Fibroblast of skin of left biceps (primary cell): Measurements from ENCODE around the gene HSFY1.
"Not testable (repeated sequence)": the region's sequence is repeated elsewhere in the genome, so short reads cannot be mapped to it uniquely, and the experiment has no call there.

Source experiments
- DNase-seq, 2 experiments: peaks; one replicate each; pipeline ENCODE4 v3.0.0-alpha.2; 2013; ENCODE audit warnings: low read depth in 2 of 2

The HSFY1 gene, protein sequence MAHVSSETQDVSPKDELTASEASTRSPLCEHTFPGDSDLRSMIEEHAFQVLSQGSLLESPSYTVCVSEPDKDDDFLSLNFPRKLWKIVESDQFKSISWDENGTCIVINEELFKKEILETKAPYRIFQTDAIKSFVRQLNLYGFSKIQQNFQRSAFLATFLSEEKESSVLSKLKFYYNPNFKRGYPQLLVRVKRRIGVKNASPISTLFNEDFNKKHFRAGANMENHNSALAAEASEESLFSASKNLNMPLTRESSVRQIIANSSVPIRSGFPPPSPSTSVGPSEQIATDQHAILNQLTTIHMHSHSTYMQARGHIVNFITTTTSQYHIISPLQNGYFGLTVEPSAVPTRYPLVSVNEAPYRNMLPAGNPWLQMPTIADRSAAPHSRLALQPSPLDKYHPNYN

GRCh38 chrY:18546420-18546819, at the start of gene HSFY1:
Gene HSFY1 (plus strand): TSS chrY:18546720. CDS start chrY:18546788, 68 bp downstream.
- not testable (repeated sequence) for DNase-seq

DNA sequence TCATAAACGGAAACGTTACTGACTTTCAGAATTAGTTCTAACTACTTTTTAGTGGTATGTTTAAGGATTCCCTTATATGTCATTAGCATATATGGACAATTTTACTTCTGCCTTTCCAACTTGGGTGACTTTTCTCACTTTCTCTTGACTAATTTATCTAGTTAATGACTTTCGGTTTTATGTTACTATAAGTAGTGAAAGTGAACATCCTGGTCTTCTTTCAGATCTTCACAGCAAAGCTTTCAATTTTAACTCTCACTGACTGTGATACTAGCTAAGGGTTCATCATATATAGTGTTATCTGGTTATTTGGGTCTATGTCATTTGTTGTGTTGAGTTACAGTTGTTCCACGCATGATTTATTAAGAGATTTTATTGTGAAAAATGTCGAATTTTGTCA, 42.3 kb upstream of the HSFY1 start:
- DNase-seq = not testable (repeated sequence)

DNA sequence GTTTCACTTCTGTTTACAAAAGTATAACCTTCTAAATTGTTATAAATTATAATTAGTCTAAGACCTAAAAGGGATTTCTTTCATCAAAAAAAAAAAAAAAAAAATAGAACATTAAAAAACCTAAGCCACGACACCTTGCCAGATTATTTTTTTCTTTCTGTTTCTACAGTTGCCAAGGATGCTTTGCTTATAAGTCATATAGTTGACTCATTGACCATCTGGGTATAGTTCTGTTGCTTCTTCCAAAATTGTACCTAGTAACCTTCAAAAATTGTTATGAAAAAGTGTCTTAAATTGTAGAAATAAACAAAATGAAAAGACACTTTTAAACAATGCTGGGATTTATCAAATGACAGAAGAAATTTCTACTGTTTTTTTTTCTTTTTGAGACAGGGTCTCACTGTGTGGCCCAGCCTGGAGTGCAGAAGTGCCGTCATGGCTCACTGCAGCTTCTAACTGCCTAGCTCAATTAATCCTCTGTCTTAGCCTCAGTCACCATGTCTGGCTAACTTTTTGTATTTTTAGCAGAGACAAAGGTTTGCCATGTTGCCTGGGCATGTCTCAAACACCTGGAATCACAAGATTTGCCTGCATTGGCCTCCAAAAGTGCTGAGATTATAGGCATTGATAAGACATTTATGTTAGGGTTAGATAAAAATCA, 15.4 kb upstream of the HSFY1 start:
- not testable (repeated sequence) for DNase-seq

GRCh38 chrY:18538952-18539351, 7.6 kb upstream of the HSFY1 start:
- DNase-seq = not testable (repeated sequence)

GRCh38 chrY:18553132-18553531, 6.6 kb downstream of the HSFY1 start:
- not testable (repeated sequence) for DNase-seq

GRCh38 chrY:18565915-18566314, 19.4 kb downstream of the HSFY1 start:
- DNase-seq = not testable (repeated sequence)
